Fibroblast of lung (primary cell): ENCODE data around the gene SPOCK3. TPM values are rescaled to one million over a fixed set of nuclear protein-coding genes. Genes with fewer than 3 reads are reported as not detected.

Experiments
- DNase-seq, 2 donors: peaks; one replicate each; pipeline versions ENCODE4 v3.0.0 to v3.0.0-alpha.2; 2010; ENCODE audit warnings: low read depth in 2 of 2
- H2AFZ ChIP-seq: 2 replicates; pipeline ENCODE4 v1.5.1; 2012; ENCODE audit warnings: low read length, control low read depth, inconsistent platforms
- H3K27ac ChIP-seq: 2 replicates; pipeline ENCODE4 v1.5.1; 2011; ENCODE audit warnings: low read length, control low read depth; ENCODE audit not compliant: insufficient read depth
- H3K27me3 ChIP-seq: 2 replicates; pipeline ENCODE4 v1.5.1; 2011; ENCODE audit warnings: mild to moderate bottlenecking, low read length; ENCODE audit not compliant: control insufficient read depth, insufficient read depth
- H3K36me3 ChIP-seq: 2 replicates; pipeline ENCODE4 v1.5.1; 2011; ENCODE audit warnings: low read length; ENCODE audit not compliant: control insufficient read depth, insufficient read depth
- H3K4me1 ChIP-seq: 2 replicates; pipeline ENCODE4 v1.5.1; 2011; ENCODE audit warnings: low read length; ENCODE audit not compliant: control insufficient read depth, insufficient read depth; ENCODE audit errors: extremely low read depth
- H3K4me2 ChIP-seq: 2 replicates; pipeline ENCODE4 v1.5.1; 2011; ENCODE audit warnings: low read length, control low read depth; ENCODE audit not compliant: insufficient read depth; ENCODE audit errors: extremely low read depth
- H3K4me3 ChIP-seq, 4 experiments: fragments of 200-600 bp in 1 of 4; sonication (generic) in 1 of 4; replicated peaks in 1 of 4; 2 replicates each; pipeline ENCODE4 v1.5.1; 2011 to 2016; ENCODE audit warnings: low read length in 4 of 4, low read depth in 3 of 4, mild to moderate bottlenecking in 3 of 4, control low read depth in 2 of 4, inconsistent platforms in 1 of 4, mixed read lengths in 1 of 4; ENCODE audit not compliant: insufficient read depth in 1 of 4; ENCODE audit errors: control extremely low read depth in 1 of 4
- H3K79me2 ChIP-seq: 2 replicates; pipeline ENCODE4 v1.5.1; 2012; ENCODE audit warnings: mild to moderate bottlenecking, low read length, inconsistent platforms; ENCODE audit not compliant: control insufficient read depth, insufficient read depth
- H3K9ac ChIP-seq: 2 replicates; pipeline ENCODE4 v1.5.1; 2011; ENCODE audit warnings: mild to moderate bottlenecking, low read length, control low read depth; ENCODE audit not compliant: insufficient read depth
- H3K9me3 ChIP-seq: 2 replicates; pipeline ENCODE4 v1.5.1; 2012; ENCODE audit warnings: low read depth, low read length; ENCODE audit not compliant: control insufficient read depth, insufficient read depth
- H4K20me1 ChIP-seq: 2 replicates; pipeline ENCODE4 v1.5.1; 2011; ENCODE audit warnings: low read length; ENCODE audit not compliant: control insufficient read depth, insufficient read depth; ENCODE audit errors: extremely low read depth
- CTCF ChIP-seq, 2 donors: IDR thresholded peaks in 1 of 2; conservative IDR thresholded peaks in 1 of 2; 1 replicate in 1 of 2; 2 replicates in 1 of 2; pipeline ENCODE4 v1.5.1; 2011 to 2012; ENCODE audit warnings: low read length in 2 of 2, control low read depth in 1 of 2, inconsistent platforms in 1 of 2, low read depth in 1 of 2, mild to moderate bottlenecking in 1 of 2
- EZH2 ChIP-seq: IDR thresholded peaks from 2 replicates; pipeline ENCODE4 v1.5.1; 2012; ENCODE audit warnings: low read length, control low read depth, mild to moderate bottlenecking; ENCODE audit errors: missing control alignments
- polyA plus RNA-seq, 2 donors: library from polyadenylated mRNA; depleted of rRNA in 1 of 2; stranded (reverse) in 1 of 2; unstranded in 1 of 2; fragments of >200 nt; gene quantifications; 2 replicates each; pipeline ENCODE4 v1.2.1, GENCODE V29; 2011 to 2012; ENCODE audit warnings: missing spikeins in 1 of 2
- total RNA-seq: library from RNA; depleted of rRNA; stranded (reverse); fragments of >200 nt; gene quantifications from 2 replicates; pipeline ENCODE4 v1.2.1, GENCODE V29; 2014

SPOCK3 gene
- total and polyA plus RNA-seq, 2 donors (not counting 1 experiment from before 2014, with no cell fraction given), result under 0.01 to 0.08 TPM

- no peaks in the 10 kb centered on the region for H3K27me3 ChIP-seq
- DNase-seq, result no peak
- H3K4me2 ChIP-seq, result no peak overlapping the region
- H3K4me3 ChIP-seq, result no peak overlapping the region
- TF ChIP-seq CTCF (conservative IDR thresholded peaks at IDR 0.05 in 1 of 2, IDR thresholded peaks at IDR 0.05 in 1 of 2; ENCODE audit: low read depth in 1 of 2, low read length in 2 of 2) (no peak), EZH2 (no peak)
- H3K9me3 ChIP-seq, result no peaks in the 10 kb centered on the region
- no peak overlapping the region for H3K9ac ChIP-seq
- H3K36me3 ChIP-seq, result no peaks in the 10 kb centered on the region
- no peaks in the 10 kb centered on the region for H3K4me1 ChIP-seq
- H2AFZ ChIP-seq, result no peak overlapping the region
- H3K79me2 ChIP-seq, result no peaks in the 10 kb centered on the region
- H3K27ac ChIP-seq, result no peak overlapping the region
- no peaks in the 10 kb centered on the region for H4K20me1 ChIP-seq
Observed at GRCh38 chr4:166913926-166914325, 320.4 kb downstream of the SPOCK3 start.

GRCh38 chr4:166903408-166903807, 330.9 kb downstream of the SPOCK3 start:
- no peak overlapping the region for H3K4me3 ChIP-seq
- H3K4me1 ChIP-seq, result no peaks in the 10 kb centered on the region
- DNase-seq, result no peak
- H3K79me2 ChIP-seq, result no peaks in the 10 kb centered on the region
- H3K9me3 ChIP-seq, result no peaks in the 10 kb centered on the region
- no peak overlapping the region for H2AFZ ChIP-seq
- no peak overlapping the region for H3K4me2 ChIP-seq
- H4K20me1 ChIP-seq, result no peaks in the 10 kb centered on the region
- H3K36me3 ChIP-seq, result no peaks in the 10 kb centered on the region
- H3K27ac ChIP-seq, result no peak overlapping the region
- no peak for TF ChIP-seq EZH2
- TF ChIP-seq CTCF (conservative IDR thresholded peaks at IDR 0.05 in 1 of 2, IDR thresholded peaks at IDR 0.05 in 1 of 2; ENCODE audit: low read depth in 1 of 2, low read length in 2 of 2), result no peak
- H3K9ac ChIP-seq, result no peak overlapping the region
- no peaks in the 10 kb centered on the region for H3K27me3 ChIP-seq

GRCh38 chr4:166902941-166903340, 331.4 kb downstream of the SPOCK3 start:
- no peak for DNase-seq
- Histone ChIP-seq H3K4me2 (no peak overlapping the region), H4K20me1 (no peaks in the 10 kb centered on the region), H3K4me1 (no peaks in the 10 kb centered on the region), H3K9ac (no peak overlapping the region), H3K4me3 (no peak overlapping the region), H3K27ac (no peak overlapping the region), H3K36me3 (no peaks in the 10 kb centered on the region), H3K79me2 (no peaks in the 10 kb centered on the region), H3K27me3 (no peaks in the 10 kb centered on the region), H3K9me3 (no peaks in the 10 kb centered on the region), H2AFZ (no peak overlapping the region)
- TF ChIP-seq EZH2, result no peak
- no peak for TF ChIP-seq CTCF (conservative IDR thresholded peaks at IDR 0.05 in 1 of 2, IDR thresholded peaks at IDR 0.05 in 1 of 2; ENCODE audit: low read depth in 1 of 2, low read length in 2 of 2)
